HG02884 (cell line): ENCODE results near the gene DOK6.

Source experiments
- ATAC-seq: cut with Tn5 transposase; IDR thresholded peaks from one replicate; pipeline ENCODE4 v1.9.1; 2021; ENCODE audit warnings: mild to moderate bottlenecking, moderate library complexity; ENCODE audit not compliant: unreplicated experiment

DOK6 gene

DNA sequence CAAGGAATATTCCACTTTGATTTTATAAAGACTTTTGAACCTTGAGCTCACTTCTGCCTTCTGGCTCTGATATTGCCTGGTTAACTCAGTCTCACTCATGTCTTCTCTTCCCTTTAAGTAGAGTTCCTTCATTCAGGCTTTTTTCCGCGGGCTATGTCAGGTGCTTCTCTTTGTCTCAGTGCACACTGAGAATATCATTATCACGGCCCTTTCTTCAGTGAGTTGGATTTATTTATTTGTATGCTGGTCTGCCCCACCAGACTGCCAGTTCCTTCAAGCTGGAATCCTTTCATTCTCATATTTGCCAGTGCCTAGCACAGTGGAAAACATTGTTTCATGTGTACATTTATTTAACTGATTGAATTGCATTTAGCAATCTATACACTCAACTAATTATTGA lies 136.5 kb downstream of the DOK6 start:
- ATAC-seq: no peak

DNA sequence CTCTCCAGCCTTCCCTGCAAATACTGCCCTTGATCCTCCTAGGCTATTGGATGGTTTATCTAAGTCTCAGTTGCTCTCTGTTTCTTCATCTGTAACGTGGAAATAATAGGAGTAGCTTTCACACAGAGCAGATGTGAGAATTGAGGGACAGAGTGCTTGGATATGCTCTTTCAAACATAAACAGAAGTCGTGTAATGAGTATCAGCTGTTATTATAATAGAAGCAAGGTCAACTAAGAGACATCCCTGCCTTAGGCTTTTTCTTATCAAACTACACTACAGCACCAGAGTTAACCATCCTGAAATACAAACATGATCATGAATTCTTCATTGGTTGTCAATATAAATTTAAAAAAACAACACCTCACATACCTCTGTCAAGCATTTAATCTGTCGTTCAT lies 138.2 kb downstream of the DOK6 start:
- no peak for ATAC-seq

DNA sequence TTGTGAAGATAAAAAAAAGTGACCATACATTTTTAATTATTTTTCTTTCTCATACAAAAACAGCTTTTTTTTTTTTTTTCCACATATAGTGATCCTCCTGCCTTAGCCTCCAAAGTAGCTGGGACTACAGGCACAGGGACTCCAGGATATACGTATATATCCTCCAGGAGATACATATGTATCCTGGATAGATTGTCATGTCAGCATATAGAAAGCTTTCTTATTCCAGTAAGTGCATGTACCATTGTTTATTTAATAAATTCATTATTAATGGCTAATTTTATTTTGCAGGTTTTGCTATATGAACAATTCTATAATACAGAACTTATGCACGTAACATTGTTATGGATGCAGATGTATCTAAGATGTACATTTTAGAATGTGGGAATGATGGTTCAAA lies 138.7 kb downstream of the DOK6 start:
- ATAC-seq: no peak

DNA sequence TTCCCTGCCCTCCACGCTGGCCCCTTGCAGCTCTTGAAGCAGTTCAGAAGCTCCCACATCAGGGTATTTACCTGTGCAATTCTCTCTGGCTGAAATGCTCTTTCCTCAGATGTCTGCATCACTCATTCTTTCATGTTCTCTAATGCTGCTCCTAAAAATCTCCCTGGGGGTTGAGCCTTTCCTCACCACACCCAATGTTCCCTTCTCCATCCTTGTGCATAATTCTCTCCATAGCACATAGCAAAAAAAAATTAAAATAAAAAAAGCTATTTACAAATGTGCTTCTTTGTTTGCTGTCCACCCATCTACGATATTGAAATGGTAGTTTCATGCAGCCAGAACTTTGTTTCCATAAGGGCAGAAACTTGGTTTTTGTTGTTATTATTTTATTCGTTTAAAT lies 155.5 kb downstream of the DOK6 start:
- ATAC-seq: no peak

DNA sequence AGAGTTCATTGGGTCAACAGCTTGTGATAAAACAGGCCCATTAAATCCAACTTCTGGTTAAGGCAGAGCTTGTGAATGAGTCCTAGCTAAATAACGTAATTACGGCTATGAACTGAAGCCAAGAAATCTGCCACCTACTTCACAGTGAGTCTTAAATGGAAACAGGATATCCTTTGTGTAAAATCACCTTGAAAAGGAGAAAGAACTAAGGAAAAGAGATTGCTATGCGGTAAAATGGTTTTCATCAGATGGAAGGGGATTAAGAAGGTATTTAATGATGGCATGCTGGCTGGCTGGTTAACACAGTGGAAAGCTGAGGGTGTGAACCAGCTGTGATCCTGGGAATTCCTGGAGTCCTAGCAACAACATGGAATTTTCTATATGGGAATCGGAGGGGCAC lies 156.6 kb downstream of the DOK6 start:
- no peak for ATAC-seq

DNA sequence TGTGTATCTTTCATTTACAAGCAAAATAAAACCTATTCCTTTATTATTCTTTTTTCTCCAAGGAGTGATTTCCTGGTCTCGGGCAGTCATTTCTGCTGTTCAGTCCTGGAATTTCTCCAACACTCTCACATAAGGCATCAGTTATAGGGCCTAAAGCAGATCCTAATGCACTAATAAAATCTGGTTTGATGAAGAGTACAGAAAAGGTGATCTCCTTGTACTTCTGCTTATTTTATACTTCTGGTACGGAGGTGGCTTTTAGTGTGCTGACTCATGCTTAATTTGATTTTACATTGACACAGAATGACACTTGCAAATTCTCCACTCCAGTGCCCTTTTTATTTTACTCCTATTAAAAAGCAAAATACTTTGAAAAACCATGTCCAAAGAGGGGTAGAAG lies 157.4 kb downstream of the DOK6 start:
- ATAC-seq: no peak

DNA sequence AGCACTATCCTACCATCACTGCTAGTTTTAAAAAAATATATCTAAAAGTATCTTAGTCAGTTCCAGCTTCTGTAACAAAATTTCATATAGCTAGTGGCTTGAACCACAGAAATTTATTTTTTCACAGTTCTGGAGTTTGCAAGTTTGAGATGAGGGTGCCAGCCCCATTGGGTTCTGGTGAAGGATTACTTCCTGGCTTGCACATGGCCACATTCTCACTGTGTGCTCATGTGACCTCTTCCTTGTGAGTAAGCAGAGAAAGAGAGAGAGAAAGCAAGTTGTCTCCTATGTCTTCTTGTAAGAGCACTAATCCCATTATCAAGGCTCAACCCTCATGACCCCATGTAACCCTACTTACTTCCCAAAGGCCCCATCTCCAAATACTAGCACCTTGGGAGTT lies 158.9 kb downstream of the DOK6 start:
- ATAC-seq: no peak

DNA sequence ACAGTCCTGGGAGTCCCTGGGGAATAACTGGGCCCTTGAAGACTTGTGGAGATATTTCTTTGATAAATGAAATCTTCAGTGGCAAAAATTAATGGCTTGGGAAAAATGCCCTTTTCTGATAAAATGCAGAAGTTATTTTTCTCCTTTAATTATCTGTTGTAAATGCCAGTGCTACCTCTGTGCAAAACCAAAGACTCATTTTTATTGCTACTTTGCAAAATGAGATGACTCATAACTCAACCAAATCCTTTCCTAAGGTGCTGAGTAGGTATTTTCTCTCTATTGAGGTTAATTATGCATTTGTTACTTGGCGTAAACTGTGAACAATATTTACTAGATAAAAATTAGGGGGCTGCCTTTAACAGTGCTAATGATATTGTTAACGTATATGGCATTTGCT lies 163.9 kb downstream of the DOK6 start:
- ATAC-seq: no peak

DNA sequence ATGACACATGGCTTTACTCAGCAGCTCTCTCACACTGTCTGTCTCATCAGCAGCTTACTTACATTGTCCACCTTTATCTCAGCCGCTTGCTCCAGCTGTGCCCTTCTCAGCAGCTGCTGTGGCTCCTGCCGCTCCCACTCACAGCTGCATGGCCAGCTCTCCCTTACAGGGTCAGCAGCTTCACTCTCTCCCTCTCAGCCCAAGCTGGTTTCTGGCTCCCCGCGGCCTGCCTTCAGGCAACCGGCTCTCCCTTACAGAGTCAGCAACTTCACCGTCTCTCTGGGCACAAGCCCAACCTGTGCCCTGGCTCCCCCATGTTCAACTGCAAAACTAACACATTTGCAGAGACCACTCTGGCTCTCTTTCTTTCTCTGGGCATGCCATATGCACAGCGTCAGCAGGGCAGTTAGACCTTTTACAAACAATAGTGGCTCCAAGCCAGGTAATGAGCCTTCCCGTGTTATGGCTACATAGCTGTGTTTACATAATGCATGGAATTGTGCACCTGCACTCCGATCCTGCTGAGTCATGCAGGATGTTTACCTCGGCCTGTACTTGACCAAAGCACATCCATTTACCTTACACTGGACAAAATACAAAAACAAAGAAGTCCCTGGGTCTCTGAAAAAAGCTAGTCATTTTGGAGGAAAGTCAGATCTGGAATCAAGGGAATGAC lies 167.3 kb downstream of the DOK6 start:
- ATAC-seq: no peak

DNA sequence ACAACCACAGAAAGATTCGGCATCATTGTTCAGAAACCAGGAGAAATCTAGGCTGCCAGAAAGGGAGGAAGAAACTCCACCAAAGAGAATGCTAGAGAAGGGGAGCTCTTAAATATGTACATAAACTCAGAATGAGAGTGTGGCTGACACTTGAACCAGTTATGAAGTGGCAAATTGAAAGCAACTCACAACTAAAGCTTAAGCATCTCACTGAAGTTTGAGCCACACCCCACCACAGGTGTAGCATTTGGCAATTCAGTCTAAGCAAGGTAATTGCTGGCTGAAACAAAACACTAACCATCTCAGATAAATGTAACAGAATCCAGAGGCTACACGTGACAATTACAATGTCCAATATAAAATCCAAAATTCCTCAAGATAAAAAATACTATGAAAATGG lies 168.4 kb downstream of the DOK6 start:
- no peak for ATAC-seq

DNA sequence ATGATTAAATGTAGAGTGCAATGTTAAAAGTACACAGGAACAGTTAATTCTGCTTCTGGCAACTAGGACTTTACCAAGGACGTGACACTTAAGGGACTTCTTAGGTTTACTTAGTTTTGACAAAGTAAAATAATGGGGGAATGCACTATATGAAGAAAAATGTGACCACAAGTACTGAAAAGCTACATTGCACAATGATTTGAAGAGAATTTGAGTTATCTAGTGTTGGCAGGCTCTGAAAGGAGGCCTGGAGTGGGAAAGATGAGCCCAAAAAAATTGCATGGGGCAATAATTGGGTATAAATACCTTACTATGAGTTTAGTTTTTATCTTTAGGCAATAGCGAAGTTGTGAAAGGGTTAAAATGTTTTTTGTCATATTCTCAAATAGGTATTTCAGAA lies 173.7 kb downstream of the DOK6 start:
- no peak for ATAC-seq

DNA sequence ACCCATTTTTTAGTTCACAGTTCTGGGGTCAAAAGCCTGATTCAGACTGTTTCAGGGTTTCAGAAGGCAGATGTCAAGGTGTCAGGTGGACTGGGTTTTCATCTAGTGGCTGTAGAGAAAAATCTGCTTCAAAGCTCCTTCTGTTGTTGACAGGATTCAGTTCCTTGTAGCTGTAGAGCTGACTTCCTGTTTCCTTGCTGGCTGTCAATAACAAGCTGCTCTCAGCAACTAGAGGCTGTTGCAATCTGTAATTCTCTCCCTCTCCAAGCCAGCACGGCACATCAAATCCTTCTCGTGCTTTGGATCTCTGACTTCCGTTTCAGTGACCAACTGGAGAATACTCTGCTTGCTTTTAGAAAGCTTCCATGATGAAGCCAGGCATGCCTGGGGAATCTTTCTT lies 179.4 kb downstream of the DOK6 start:
- peak; percentile 86 for ATAC-seq

DNA sequence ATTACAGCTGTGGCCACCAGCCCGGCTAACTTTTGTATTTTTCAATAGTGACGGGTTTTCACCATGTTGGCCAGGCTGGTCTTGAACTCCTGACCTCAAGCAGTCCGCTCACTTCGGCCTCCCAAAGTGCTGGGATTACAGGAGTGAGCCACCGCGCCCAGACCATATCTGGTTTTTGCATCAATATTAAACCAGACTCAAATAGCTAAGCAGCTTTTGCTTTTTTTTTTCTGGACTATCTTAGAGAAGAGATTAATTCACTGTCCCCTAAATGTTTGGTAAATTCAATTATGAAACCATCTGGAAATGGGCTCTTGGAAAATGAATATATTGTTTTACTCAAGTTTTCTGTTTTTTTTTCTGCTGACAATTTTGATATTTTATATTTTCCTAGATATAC lies 183.7 kb downstream of the DOK6 start:
- no peak for ATAC-seq

DNA sequence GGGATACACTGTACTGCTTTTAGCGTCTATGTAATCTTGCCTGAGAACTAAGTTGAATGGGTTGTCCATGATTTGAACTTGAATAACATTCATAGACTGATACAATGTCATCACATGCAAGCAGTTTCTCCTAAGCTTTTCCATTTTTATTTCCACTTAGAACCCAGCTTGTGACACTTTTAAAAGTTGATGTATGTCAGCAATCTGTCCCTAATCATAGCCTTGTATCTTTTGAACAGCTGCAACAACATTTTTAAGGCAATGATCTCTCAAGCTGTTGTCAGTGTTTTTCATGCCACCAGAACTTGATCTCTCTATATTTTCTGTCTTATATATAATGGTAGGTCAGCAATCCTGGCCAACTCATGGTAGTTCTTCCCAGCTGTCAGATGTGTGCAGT lies 185.0 kb downstream of the DOK6 start:
- ATAC-seq: no peak

DNA sequence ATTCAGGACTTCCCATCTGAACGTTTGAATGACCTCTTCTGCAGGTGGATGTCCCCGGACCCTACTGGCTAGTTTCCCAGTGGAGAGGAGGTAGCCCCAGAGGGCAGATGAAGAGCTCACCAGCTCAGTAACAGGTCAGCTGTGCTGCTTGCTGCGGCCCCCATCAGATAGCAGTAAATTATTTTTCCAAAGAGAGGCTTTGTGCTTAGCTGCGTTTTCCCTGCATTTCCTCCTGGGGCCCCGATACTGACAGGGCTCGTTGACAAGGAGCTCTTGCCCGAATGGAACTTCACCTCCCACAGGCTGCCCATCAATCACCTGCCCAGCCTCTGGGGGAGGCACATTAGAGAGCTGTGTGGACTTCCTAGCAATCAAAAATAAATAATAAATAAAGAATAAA lies 185.8 kb downstream of the DOK6 start:
- ATAC-seq: no peak

DNA sequence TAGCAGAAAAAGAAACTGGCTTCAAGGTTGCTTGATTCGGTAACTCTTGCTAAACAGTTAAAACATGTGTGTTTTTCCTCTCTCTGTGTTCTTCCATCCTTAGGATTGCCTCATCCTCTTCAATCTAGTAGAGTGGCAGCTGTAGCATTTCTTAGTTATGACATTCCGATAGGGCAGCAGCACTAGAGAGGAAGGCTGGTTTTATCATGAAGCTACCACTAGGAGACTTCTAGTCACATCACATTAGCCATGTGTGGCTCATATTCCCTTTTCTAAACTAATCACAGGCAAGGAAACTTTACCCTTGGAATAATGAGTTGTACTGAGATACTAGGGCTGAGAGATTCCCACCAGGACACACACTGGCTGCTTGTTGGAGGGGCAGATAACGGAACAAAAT lies 187.6 kb downstream of the DOK6 start:
- ATAC-seq: no peak

DNA sequence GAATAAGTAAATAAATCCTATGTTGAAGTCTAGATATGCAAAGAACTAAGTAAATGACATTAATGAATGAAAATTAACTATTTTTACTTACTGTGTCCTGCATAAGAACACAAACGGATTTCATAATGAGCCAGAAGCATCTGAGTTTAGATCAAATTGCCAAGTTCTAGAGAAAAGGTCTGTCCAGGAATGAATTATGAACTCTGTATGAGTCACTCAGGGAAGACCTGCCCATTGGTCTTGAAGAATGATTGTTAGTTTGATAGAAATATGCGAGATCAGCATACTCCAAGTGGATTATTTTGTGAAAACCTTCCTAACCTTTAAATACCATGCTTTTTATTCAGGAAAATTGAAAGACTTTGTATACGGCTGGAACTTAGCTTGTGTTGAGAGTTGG lies 189.5 kb downstream of the DOK6 start:
- ATAC-seq: no peak

DNA sequence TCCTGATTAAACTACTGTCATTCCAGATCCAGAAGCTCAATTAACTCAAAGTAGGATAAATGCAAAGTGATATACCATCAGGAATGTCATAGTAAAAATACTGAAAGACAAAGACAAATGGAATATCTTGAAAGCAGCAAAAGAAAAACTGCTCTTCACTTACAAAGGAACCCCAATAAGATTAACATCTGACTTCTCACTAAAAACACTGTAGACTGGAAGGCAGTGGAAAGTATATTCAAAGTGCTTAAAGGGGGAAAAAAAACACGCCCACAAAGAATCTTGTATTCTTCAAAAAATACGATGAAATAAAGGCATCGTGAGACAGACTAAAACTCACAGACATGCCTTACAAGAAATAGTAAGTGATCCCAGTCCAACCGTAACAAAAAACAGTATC lies 195.7 kb downstream of the DOK6 start:
- no peak for ATAC-seq

DNA sequence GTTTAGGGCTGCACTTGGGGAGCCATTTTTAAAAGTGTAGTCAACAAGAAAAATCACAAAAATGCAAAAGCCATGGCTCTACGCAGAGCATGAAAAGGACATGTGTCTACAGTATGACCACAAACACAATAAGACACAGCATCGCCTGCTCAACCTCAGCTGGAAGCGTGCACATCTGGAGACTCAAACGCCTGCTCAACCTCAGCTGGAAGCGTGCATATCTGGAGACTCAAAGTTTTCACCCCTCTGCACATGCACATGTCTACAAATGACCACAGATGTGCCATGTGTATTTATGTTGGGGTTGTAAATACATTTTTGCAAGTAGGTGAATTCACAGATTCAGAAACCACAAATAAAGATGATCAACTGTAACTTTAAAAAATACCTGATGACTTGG lies 196.9 kb downstream of the DOK6 start:
- no peak for ATAC-seq

DNA sequence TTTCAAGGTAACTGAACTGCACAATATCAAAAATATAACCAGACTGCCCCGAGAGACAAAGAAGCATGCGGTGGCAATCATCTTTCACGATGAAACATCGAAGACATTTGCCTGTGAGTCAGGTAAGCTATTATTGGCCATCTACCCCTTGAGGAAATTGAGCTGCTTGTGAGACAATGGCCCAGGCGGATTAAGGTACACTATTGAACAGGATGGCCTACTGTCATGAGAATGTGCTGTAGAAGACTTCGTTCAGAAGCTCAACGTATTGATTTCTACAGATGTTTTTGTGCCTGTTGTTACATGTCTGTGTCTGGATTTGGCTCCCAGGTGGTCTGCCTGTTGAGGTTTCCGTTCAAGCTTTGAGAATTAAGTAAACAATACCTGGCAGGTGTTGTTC lies 198.7 kb downstream of the DOK6 start:
- ATAC-seq: no peak

DNA sequence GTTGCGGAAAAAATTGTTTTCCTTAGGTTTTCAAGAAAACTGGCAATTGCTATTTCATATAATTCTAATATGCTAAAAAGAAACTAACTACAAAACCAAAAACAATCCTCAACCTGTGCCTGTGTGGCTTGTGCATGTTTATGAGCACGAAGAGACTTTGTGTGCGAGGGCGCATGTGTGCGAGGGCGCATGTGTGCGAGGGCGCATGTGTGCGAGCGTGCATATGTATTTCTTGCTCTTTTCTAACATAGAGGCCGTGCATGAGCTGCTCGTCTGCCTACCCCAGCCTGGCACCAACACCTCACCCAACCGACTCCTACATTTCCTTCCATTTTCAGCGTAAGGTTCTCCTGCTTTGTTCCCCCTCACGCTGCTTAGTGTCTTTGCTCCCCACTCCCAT lies 211.6 kb downstream of the DOK6 start:
- ATAC-seq: no peak

DNA sequence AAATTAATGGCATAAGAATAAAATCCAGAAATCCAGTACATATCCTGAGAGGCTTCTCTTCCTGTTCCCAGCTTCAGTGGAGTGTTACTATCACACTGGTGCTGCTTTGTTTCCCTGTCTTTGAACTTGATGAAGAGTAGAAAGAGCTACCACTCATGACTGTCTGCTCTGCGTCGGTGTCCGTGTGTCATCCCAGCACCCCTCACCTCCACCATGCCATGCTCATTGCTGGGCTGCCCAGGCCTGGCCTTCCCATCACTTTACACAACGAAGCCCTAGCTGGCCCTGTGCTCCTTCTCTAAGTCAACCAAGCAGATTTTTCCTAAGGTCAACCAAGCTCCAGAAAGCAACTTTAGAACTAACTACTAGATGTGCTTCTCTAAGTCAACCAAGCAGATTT lies 215.4 kb downstream of the DOK6 start:
- no peak for ATAC-seq

DNA sequence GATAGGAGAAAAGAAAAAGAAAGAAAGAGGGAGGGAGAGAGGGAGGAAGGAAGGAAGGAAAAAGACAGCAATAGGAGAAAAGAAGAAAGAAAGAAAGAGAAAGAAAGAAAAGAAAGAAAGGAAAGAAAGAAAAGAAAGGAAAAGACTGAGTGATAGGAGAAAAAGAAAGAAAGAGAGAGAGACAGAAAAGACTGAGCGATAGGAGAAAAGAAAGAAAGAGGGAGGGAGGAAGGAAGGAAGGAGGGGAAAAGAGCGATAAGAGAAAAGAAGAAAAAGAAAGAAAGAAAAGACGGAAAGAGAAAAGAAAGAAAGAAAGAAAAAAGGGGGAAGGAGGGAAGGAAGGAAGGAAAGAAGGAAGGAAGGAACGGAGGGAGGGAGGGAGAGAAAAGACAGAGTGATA lies 216.7 kb downstream of the DOK6 start:
- no peak for ATAC-seq

DNA sequence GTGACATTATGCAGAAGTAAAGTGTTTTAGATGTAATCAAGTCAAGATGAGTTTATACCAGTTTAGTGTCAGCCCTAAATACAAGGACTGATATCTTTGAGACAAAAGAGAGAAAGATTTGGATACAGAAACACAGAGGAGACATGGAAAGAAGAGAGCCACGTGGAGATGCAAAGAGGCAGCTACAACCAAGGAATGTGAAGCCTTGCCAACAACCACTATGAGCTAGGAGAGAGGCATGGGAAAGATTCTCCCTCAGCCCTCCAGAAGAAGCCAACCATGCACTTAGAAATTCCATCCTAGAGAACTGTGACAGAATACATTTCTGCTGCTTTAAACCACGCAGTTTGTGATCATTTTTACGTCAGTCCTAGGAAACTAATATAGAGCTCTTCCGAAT lies 217.2 kb downstream of the DOK6 start:
- no peak for ATAC-seq
